Effector CD8-positive, alpha-beta T cell (primary cell): ENCODE results near the gene KPNA2.
"Not testable (repeated sequence)": the region's sequence is repeated elsewhere in the genome, so short reads cannot be mapped to it uniquely, and the experiment has no call there.

ENCODE experiments used
- DNase-seq: peaks from one replicate; lab custom pipeline; 2025; lab: John Stamatoyannopoulos, UW

The KPNA2 gene

DNA sequence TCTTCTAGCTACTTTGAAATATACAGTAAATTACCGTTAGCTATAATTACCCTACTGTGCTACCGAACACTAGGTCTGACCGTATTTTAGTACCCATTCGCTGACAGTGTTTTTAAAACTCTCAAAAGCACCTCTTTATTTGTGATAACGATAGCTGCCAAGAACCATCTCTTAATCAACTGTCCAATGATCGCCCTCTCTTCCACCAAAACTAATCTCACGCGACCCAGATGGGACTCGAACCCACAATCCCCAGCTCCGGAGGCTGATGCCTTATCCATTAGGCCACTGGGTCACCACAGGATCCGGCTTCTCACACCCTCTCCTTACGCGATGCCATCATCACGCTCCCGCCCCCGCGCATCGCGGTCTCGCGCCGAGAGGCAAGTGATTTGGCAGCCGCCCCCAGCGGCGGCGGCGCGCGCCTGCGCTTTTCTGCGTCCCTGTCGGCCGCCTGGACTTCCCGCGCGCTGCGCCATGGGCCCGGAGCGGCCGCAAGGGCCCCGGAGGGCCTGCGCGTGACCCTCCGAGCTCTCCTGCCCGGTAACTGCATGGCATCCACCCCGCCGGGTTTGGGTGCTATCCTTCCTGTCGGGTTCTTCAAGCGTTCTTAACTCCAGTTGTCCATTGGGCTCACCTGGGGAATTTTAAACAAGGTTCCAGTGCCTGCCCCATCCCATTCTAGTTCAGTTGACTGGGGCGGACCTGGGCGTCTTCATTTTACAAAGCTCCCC lies 15.7 kb upstream of the KPNA2 start:
- peak; percentile 87 for DNase-seq

GRCh38 chr17:68020409-68020756 lies 15.2 kb upstream of the KPNA2 start:
- DNase-seq, result no peak

DNA sequence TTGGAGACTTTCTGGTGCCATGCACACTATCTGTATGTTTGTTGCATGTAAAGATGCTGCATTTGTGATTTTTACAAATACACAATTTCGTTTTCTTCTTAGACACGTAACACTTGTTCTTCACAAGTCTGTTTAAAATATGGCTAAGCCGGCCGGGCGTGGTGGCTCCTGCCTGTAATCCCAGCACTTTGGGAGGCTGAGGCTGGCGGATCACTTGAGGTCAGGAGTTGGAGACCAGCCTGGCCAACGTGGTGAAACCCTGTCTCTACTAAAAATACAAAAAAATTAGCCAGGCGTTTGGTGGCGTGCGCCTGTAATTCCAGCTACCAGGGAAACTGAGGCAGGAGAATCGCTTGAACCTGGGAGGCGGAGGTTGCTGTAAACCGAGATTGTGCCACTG lies 14.7 kb upstream of the KPNA2 start:
- not testable (repeated sequence) for DNase-seq

GRCh38 chr17:68021963-68022362 lies 13.6 kb upstream of the KPNA2 start:
- no peak for DNase-seq

DNA sequence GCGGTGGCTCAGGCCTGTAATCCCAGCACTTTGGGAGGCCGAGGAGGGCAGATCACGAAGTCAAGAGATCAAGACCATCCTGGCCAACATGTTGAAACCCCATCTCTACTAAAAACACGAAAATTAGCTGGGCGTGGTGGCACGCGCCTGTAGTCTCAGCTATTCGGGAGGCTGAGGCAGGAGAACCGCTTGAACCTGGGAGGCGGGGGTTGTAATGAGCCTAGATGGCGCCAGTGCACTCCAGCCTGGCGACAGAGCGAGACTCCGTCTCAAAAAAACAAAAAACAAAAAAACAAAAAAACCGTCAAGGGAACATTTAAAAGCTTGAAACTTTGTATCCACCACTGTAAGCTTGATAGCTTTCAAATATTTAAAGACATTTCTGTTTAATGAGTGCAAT lies 13.0 kb upstream of the KPNA2 start:
- not testable (repeated sequence) for DNase-seq

- no peak for DNase-seq
Observed at GRCh38 chr17:68029512-68030215, 5.9 kb upstream of the KPNA2 start.

GRCh38 chr17:68033636-68034451 lies 1.7 kb upstream of the KPNA2 start:
- no peak for DNase-seq

GRCh38 chr17:68034452-68034776 lies 1.1 kb upstream of the KPNA2 start:
- DNase-seq, result no peak

DNA sequence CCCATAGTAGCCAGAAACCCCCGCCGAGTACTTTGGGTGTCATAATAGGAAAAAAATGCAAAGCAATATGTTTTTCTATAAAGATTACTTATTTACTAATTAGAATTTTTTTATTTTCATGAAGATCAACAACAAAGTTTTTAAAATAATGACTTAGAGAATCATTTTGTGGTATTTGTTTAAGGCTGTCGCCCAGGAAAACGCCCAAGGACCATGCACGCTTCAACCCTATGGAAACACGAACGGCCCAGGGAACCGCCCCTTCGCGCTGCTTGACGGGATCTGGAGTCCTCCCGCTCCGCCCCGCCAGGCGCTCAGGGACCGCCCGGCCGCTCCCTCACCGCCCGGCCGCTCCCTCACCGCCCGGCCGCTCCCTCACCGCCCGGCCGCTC lies 408 bp upstream of the KPNA2 start:
- DNase-seq, result peak; percentile 90

- DNase-seq, result no peak
Observed at GRCh38 chr17:68036304-68037147, 991 bp downstream of the KPNA2 start.

DNA sequence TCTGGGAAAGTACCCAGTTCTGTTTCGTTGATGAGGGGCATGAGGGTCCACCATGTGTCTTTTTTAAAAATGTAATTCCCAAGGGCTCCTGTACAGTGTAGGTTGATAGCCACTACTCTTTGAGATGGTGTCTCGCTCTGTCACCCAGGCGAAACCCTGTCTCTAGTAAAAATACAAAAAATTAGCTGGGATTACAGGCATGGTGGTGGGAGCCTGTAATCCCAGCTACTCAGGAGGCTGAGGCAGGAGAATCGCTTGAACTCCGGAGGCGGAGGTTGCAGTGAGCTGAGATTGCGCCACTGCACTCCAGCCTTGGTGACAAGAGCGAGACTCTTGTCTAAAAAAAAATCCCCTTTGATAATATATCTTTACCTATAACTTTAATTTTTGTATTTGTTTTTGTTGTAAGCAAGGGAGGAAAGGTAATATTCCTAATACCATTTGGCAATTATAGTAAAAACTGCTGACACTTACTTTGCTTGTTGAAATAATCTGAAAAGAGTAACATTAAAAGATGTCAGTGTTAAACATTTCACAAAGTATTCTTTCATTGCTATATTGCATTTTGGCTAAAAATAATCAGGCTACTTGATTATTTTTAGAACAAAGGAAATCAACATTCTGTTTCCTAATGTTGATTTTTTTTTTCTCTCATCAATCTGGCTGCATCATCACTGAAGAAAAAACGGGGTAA lies 11.8 kb downstream of the KPNA2 start:
- no peak for DNase-seq

DNA sequence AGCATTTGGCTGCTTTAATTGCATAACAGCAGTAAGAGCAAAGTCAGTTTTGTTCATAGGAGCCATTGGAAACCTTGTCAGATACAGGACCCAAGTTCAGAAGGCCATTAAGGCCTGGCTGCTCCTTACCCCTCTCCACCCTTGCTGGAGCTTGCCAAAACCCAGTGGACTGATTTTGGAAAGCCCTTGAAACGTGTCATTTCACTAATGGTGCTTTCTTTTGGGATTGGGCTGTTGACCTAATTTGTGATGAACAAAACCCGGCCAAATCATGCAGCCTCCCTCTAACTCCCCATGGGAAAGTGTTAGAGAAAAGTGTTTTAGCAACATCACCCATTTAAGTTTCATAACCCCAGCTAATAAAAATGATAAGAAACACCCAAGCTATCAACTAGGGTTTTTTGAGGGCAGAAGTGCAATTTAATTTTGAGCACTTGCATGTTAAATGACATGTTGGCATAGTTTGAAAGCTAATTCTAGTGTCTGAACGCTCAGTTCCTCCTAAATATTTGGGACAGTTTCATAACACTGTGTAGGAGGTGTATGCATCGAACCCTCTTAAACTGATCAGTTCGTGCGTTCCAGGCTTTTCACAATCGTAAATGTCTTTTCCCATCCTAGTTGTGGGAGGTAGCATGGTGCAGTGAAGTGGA lies 12.5 kb downstream of the KPNA2 start:
- DNase-seq, result not testable (repeated sequence)

DNA sequence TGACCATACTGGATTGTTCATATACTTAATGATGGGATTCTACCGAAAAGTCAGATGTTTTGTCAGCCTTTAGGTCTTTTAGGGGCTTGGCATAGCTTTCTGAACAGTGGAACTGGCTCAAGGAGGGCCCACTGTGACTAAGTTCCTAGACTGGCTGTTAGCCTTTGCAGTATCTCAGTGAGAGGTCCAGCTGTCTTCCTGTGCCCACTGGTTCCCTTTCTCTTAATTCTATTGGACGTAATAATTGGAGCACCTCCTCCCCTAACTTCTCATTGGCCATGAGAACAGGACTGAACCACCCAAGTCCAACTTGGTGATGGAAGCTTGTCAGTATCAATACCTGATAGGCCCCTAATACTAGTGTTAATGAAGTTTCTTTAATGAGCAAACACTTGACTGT lies 13.5 kb downstream of the KPNA2 start:
- DNase-seq, result no peak

- DNase-seq, result not testable (repeated sequence)
Observed at GRCh38 chr17:68049812-68050437, 14.4 kb downstream of the KPNA2 start.

- DNase-seq, result not testable (repeated sequence)
Observed at GRCh38 chr17:68051321-68052312, 16.1 kb downstream of the KPNA2 start.

GRCh38 chr17:68052810-68053209 lies 17.3 kb downstream of the KPNA2 start:
- no peak for DNase-seq

- no peak for DNase-seq
Observed at GRCh38 chr17:68053231-68054013, 17.9 kb downstream of the KPNA2 start.

DNA sequence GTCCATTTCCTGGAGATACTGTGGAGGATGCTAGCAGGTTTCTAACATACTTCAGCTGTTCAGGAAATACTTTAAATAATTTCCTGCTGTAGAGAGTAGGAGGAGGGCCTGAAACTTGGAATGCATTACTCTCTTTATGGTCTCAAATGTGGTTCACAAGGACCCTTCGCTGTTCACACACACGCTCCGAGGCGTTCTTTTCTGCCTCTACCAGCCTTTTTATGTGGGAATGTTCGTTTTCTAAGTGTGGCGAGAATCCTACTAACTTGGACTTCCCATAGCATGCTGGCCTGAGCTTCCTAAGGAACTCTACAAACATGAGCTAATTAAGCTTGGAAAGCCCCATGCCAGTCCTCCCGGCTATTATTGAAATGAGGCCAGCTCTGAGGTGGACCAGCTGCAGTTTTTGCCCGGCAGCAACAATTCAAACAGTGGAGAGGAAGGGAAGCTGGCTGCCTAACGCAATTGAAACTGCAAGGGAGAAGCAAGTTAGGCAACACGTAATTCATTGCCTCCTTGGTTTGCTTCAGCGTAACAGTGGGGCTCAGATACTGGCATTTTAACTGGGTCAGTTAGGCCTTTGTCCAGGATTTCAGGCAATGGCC lies 18.9 kb downstream of the KPNA2 start:
- no peak for DNase-seq
